Measurements from ENCODE around the gene ASAH2.
A peak's percentile ranks its signal among the peaks of the same experiment; 100 is the strongest.
"Not testable (repeated sequence)": the region's sequence is repeated elsewhere in the genome, so short reads cannot be mapped to it uniquely, and the experiment has no call there.

Gene ASAH2

GRCh38 chr10:50250096-50250854, 1.0 kb downstream of the ASAH2 start:
- DNase-seq = no peak

DNA sequence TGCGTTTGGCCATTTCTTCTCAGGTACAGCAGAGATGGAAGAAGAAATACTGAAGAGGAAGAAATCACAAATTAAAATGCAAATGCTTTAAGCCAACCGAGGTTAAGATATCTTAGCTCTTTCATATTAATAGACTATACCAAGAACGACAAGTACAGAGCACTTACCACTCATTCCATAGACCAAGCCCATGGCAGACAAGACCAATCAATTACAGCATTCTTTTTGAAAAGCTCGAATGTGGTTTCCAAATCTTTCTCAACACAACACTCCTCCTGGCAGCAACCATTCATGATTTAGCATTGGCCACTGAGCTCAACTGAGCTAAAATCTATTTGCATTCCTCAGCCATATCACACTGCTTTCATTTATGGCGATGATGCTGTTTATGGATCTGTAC, 2.7 kb downstream of the ASAH2 start:
- no peak for DNase-seq

- no peak for DNase-seq
These were observed 3.3 kb downstream of the ASAH2 start for GRCh38 chr10:50248062-50248461.

DNA sequence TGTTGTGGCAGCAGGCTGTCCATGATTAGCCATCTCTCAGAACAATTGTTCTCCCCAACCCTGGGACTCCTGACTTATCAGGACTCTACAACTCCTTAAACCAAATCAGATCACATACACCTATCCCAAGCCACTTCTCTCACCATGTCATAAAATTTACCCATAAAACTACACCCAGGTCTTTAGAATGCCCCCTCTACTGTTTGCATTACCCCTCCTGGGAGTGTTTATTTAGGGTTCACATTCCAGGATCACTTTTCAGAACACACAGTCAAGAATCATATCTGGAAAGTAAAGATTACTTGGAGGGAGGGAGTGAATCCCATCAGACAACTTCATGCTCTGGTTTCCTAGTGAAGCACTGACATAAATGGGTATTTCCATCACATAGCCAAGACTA, 7.1 kb downstream of the ASAH2 start:
- DNase-seq = no peak

DNA sequence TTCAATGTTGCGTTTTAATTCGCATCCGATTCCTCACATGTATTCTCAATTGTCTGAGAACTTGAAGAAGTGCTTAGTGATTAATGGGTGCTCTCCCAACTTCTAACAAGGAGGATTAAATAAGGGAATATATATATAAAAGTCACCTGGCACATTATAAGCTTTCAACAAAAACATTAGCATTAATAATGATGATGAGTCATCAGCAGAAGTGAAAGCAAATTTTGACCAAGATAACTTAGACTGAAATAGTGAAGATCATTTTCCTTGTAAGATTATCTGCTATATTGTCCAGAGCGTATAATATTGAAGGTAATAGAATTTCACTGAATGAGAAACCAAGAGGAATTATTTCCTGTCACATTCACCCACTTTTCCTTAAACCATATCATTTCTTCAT, 8.5 kb downstream of the ASAH2 start:
- no peak for DNase-seq

DNA sequence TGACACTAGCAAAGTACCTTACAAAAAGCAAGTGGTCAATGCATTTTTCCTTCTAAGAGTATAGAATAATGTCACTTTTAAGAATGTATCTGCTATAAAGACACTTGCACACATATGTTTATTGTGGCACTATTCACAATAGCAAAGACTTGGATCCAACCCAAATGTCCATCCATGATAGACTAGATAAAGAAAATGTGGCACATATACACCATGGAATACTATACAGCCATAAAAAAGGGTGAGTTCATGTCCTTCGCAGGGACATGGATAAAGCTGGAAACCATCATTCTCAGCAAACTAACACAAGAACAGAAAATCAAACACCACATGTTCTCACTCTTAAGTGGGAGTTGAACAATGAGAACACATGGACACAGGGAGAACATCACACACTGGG, 9.8 kb downstream of the ASAH2 start:
- DNase-seq = not testable (repeated sequence)

DNA sequence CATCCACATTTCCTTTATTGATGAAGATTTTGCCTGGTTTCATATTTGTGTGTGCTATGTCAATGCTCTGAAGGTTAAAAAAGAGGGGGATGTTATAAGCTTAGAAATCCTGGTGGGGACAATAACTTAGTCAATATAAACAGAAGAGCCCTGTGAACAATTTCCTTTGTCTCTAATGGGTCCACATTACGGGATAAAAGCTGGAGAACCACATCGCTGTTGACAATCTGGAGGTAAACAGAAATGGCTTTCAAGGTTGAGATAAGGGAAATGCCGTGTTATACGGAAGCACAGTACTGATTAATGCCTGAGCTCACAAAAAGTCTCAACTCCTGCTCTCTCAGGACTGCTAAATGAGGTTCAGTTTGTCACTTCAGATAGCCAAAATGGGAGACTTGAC, 16.8 kb downstream of the ASAH2 start:
- DNase-seq = no peak

GRCh38 chr10:50232261-50232639, 19.1 kb downstream of the ASAH2 start:
- DNase-seq = no peak

DNA sequence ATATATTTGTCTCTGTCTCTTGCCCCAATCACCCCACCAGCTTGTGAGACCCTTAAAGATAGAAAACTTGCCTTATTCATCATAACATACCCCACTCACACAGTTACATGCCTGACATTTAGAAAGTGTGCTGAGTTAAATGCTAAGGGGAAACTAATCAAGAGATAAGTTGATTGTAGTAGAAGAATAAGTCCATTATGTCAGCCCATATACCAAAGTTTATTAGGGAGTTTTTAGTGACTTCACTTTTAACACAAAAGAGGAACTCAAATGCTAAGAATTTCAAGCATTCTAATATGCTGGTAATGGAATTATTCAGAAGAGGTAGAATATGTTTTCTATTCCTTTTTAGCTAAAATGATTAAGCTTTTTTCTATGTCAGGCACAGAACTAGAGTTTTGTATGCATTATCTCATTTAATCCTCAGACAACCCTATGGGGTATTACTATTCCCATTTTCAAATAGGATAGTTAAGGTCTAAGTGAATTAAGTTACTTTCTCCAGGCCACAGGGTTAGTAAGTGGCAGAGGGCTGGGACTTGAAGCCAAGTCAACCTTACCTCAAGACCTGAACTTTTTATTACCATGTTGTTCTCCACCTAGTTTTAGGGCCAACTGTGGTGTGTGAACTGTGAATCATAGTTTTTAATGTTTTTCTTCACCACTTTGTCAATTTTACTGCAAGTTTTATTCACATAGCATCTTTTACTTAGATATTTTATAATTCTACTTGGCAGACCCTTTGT, 19.6 kb downstream of the ASAH2 start:
- no peak for DNase-seq

DNA sequence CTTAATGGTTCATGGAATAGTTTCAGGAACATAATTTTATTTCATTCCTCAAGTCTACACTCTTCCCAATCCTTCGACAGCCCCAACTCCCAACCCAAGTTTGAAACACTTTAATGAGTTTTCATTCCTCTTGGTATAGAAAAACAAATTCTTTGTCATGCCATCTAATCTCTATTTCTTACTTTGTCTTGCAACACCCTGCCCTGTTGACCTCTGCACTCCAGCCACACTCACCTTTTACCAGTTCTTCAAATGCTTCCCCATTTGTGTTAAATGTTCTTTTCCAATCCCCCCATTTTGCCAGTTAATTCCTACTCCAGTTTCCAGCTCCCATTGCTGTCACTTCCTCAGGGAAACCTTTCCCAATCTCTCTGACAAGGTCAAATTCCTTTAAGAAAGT, 21.9 kb downstream of the ASAH2 start:
- no peak for DNase-seq

- no peak for DNase-seq
These were observed 22.6 kb downstream of the ASAH2 start for GRCh38 chr10:50228672-50229071.

DNA sequence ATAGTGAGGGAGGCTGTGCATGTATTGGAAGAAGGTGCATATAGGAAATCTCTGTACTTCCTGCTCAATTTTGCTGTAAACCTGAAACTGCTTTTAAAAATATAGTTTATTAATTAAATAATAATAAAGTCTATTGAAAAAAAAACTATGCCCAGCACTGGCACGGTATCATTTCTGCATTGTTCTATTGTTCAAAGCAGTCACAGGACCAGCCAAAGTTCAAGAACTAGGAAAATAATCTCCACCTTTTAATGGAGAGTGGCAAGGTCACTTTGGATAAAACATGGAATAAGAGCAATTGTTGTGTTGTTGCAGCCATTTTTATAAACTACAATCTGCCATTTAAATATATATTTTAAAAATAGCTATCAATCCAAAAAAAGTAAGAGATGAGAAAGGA, 24.7 kb downstream of the ASAH2 start:
- DNase-seq = no peak

DNA sequence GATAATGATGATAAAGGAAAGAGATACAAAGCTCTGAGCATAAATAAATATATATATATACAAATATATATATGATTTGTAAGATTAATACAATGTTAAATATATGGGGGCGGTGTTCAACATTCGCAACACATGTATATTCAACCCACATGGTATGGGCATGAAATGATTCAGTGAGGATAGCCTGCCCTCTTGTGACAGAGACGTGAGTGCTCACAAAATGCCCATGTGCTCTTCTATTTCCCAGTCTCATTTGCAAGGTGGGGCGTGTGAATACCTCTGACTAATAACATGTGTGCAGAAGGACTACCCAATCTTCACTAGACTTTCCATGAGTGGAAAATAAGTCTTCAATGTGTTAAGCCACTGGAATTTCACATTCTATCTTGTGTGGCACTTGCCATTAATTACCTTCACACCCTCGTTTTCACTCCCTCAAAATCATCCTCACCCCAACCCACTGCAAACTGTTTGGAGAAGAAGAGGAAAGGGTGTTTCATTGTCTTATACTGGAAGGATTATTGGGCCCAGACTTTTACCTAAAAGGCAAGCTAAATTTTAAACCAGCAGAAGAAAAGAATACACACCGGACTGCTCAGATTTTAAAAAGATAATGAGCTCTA, 26.9 kb downstream of the ASAH2 start:
- DNase-seq = peak in 1 of 4 experiments; percentile 1

DNA sequence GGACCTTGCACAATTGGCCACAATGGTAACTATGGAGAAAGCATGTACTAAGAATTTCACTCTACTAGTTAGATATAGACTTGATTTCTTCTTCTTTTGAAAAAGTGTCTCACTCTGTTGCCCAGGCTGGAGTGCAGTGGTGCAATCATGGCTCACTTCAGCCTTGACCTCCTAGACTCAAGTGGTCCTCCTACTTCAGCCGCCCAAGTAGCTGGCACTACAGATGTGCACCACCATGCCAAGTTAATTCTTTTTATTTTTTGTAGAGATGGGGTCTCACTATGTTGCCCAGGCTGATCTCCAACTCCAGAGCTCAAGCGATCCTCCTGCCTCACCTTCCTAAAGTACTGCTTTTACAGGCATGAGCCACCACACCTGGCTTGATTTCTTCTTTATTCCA, 29.1 kb downstream of the ASAH2 start:
- no peak for DNase-seq

GRCh38 chr10:50221470-50221869, 29.8 kb downstream of the ASAH2 start:
- DNase-seq = no peak

- DNase-seq = no peak
These were observed 31.7 kb downstream of the ASAH2 start for GRCh38 chr10:50219646-50220045.

- no peak for DNase-seq
These were observed 32.1 kb downstream of the ASAH2 start for GRCh38 chr10:50219200-50219599.

DNA sequence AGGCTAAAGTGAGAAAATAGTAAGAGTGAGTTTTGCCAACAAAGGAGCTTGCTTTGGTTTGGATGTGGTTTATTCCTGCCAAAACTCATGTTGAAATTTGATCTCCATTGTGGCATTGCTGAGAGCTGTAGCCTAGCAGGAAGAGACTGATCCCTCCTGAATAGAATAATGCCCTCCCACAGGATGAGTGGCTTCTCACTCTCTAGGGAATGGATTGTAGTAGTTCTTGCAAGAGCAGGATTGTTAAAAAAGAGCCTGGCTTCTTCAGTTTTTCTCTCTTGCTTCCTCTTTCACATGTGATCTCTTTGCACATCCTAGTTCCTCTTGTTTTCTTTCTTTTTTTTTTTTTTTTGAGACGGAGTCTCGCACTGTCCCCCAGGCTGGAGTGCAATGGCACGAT, 34.4 kb downstream of the ASAH2 start:
- no peak for DNase-seq

DNA sequence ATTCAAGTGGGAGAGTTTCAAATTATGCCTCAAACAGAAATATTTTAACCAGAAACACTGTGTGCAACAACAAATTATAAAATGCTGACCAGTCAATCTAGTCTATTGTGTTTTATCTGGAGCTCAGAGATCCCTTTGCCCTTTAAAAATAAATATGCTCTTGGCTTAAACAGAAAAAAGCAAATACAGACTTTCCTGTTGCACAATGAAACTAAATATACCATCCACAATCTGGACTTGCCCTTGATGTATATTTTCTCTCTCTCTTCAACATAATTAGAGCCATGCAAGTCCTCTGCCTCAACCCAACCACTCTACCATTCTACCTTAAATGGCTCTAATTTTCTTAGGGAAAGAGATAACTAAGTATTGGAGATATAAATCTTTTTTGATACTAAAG, 34.9 kb downstream of the ASAH2 start:
- no peak for DNase-seq

- DNase-seq = no peak
These were observed 39.6 kb downstream of the ASAH2 start for GRCh38 chr10:50211670-50212069.

GRCh38 chr10:50210876-50211275, 40.4 kb downstream of the ASAH2 start:
- no peak for DNase-seq

All from activated CD4-positive, CD25-positive, alpha-beta regulatory T cell (primary cell).